HG03565 (cell line): ENCODE data around the gene KCNMA1.

Experiments used
- ATAC-seq: cut with Tn5 transposase; IDR thresholded peaks from one replicate; pipeline ENCODE4 v1.9.1; 2021; ENCODE audit warnings: mild to moderate bottlenecking, moderate library complexity; ENCODE audit not compliant: unreplicated experiment

KCNMA1 gene

DNA sequence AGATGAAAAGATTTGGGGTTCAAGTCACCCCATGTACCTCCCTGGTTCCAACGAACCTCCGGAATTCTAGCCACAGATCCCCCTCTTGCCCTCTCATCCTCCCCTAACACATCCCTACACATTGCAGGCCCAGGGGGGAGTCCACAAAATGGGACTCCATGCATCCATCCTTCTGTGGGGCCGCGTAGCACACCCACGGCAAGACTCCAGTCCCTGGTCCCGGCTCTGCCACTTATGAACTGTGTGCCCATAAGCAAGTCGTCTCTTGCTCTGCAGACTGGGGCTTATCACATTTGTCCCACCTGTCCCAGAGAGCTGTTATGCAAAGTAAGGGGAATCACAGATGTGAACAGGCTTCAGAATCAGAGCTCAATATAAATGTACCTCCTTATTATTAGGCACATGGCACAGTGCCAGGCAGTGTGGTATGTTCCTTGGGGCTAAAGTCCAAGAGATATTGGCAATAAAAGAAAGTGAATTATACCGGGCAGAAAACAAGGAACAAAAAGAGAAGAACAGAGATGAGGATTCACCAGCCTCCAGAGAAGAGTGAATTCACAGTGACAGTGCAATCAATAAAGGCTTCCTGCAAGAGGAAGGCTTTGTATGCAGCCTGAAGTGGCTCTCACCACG, 73.9 kb downstream of the KCNMA1 start:
- no peak for ATAC-seq

DNA sequence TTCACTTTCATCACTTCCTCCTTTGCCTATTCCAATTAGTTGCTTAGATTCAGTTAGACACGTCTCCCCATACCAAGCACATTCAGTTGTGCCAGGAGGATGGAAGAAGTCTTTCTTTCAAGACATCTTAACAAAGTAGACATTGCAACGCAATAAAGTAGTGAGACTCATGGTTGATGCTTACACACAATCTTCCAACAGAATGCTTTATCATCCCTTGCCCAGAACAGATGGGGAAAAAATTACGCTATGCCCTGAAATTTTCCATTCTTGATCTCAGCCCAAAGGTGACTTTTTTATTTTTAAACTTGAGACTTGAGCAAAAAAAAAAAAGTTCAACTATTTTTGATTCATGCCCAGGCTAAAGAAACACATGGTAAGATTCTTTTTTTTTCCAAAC, 74.9 kb downstream of the KCNMA1 start:
- ATAC-seq: no peak

DNA sequence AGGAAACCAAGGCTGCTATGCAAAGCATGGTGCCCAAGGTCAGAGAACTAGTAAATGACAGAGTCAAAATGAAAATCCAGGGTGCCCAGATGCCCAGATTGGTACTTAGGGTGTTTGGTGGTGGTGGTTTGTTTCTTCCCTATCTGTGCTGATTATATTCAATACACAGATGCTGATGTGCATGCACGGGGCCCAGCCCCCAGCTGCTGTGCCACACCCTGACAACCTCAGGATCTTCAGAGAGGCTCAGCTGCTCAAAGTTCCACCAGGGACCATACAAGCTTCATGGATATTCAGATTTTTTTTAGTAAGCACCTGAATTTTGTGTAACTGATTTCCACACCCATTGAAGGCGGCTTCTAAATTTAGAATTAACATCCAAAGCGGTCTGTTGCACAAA, 75.6 kb downstream of the KCNMA1 start:
- no peak for ATAC-seq

DNA sequence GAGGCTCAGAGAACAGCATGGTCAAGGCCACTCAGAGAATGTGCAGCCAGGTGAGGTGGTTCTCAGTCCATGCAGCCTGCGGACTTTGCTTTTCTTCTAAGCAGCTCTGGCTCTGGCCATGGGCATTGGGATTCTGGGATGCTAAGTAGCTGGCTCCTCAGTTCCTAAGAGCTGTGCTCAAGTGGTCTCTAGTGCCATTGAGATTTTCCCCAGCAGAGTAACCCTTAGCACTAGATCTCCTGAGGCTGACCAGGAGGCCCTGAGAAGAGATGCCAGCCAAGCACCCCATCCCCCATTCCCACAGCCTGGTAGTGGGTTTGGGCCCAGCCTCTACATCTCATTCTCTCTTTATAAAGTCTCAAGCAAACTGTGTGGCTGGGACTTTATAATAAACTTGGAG, 77.1 kb downstream of the KCNMA1 start:
- ATAC-seq: no peak

DNA sequence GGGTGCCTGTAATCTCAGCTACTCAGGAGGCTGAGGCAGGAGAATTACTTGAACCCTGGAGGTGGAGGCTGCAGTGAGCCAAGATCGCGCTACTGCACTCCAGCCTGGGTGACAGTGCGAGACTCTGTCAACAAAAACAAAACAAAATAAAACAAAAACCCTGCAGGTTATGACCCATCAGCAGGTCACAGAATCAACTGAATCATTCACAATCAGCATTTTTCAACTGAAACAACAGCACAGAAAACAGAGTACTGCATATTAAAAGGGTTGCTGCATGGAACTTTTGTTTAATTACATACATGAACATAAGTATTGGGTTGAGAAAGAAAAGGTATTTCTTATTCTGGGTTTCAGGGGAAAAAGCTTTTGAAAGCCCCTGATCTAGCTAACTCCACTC, 77.6 kb downstream of the KCNMA1 start:
- no peak for ATAC-seq

DNA sequence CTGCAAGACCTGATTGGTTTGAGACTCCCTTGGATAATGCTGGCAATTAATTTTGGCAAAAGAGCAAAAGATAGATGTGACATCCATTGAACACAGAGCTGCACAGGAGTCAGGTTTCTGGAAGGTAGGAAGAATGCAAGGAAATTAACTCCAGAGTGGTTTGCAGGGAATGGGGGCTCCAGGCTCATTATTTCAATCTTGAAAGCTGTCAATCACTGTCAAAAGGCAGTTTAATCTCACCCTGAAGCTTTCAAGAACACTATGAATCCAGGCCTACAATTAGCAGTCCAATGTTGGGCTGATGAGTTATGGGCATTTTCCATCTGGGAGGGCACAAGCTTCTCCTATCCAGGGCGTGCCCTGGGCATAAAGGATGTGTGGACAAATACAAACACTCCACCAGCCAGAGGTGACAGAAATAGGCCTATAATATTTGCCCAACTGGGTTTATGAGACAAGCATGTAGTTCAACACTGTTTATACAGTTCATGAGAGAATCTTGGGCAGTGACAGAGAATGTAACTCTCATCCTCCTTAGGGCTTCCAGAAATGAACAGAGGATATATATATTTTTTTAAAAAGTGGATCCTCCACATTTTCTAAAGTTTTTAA, 80.5 kb downstream of the KCNMA1 start:
- no peak for ATAC-seq

DNA sequence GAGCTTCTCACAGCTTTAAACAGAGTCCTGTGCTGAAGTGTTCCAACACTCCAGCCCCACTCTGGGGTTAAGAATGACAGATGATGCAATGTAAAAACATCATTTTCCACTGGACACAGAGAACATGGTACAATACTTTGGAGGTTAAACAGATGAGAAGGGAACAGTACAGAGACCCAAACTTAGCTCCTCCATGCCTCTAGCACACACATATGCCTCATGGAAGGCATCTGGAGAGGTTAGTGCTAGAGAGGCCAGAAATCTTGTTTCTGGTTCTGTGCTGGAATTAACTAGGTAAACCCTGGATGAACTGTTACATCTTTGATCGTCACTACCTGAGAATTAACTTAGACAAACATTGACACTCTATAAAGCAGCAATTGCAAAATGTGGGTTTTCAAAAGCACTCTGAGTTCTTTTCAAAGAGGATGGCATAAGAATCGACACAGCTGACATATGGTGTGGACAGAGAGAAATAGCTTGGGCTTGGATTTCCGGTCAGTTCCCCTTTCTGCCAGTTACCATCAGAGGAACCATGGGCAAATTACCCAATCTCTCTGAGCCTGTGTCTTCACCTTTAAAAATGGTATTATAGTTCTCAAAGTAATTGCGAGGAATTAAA, 81.9 kb downstream of the KCNMA1 start:
- ATAC-seq: no peak

DNA sequence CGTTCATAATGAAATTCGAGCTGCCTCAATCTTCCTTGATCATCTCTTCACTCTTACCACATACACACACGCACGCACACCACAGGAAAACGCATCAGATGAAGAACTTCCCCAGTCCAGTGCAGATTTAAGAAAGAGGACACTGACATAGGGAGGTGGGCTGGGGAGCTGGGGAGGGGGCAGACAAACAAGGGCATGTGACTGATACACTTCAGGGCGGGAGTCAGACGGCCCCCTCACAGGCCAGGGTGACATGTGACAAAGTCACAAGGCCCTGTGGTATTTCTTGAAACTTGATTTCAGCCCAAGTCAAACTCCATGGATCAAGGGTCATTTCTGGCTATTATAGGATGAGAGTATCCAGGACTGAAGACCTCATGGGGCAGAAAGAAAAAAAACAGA, 82.6 kb downstream of the KCNMA1 start:
- ATAC-seq: no peak

DNA sequence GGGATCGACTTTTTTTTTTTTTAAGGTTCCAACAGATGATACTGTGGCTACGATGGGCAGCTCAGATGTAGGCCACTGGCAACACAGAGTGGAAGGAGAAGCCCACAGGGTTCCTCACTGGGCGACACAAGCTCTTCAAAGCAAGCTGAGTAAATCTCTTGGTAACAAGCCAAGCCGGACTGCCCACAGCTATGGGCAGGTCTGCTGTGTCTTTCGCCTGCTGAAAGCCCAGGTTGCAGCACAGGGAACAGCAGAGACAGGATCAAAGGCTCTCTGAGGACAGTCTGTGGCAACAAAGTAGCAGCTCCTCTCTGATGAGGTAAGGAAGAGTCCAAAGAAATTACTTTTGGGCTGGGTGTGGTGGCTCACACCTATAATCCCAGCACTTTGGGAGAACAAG, 83.6 kb downstream of the KCNMA1 start:
- ATAC-seq: no peak

DNA sequence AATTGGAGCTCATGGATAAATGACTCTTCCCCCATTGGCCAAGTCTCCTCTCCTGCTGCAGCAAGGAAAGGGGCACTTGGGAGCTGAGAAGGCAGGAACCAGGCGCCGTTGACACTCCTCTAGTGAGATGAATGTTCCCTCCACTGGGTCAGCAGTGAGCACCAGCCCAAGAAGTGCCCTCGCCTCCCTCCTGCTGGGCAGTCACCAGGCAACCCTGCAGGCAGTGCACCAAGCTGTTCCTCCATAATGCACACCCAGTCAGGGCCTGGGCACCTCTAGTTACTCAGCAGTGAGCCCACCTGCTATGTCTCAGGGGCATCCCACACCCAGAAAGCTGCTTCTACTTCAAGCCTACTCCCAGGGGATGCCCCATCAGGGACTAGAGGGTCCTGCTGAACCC, 84.3 kb downstream of the KCNMA1 start:
- ATAC-seq: no peak

DNA sequence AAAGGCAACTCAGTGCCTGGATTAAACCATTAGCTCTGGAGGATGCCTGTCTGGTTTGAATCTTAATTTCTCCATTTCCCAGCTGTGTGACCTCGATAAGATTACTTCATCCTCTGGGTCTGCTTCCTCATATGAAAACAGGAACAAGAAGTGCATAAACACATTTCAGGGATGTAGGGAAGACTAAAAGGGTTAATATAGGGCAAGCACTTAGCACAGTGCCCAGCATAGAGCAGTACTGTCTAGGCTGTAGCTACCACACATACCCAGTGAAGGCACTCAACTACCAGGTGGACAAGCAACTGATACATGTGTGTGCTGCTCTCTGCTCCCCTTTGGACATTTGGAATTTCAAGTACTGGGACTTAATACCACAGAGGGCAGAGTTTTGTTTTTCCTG, 85.4 kb downstream of the KCNMA1 start:
- no peak for ATAC-seq

DNA sequence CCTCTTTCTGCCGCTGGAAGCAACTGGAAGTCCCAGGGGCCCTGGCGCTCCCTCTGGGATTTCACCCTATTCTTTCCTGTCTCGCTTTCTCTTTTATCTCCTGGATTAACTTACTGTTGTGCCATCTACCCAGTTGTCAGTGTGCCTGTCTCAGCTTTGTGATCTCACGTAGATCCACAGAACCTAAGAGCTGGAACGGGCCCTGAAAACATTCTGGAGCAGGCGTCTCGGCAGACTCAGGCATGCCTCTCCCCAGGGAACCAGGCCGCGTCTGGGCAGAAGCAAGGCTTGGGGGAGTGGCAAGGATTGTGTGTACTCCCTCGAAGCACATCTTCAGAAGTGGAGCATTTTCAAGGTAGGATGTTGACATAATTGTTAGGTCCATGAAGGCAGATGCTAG, 87.2 kb downstream of the KCNMA1 start:
- ATAC-seq: no peak

DNA sequence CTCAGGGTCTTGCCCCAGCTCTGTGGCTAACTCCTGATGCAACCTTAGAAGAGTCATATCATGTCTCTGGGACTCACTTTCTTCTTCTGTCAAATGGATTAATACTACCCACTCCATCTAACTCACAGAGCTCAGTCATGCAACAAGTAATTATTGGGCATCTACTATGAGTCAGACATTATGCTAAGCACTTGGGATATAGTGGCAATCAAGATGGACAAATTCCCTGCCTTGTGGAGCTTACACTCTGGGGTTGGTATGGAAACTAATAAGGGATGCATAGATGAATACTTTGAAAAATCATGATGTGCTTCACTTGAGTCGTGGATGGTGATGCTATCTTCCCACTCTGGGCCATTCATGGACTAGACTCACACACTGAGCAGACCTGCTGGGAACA, 88.9 kb downstream of the KCNMA1 start:
- ATAC-seq: no peak

DNA sequence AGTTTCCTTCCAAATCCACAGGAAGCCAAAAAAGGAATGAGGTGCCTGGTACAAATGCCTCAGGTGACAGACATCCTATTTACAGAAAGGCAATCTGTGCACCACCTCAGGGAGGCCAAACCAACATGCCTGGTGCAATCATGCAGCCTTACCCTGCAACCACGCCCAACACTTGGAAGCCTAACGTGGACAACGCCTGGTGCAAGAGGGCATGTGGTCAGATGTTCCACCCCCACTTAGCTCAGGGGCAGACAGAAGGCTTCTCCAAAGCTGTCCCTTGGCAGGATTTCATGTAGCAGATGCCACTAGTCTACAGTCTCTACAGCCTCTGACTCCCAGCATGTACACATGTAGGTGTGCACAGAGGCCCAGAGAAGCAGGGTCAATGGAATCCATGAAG, 89.5 kb downstream of the KCNMA1 start:
- ATAC-seq: no peak

DNA sequence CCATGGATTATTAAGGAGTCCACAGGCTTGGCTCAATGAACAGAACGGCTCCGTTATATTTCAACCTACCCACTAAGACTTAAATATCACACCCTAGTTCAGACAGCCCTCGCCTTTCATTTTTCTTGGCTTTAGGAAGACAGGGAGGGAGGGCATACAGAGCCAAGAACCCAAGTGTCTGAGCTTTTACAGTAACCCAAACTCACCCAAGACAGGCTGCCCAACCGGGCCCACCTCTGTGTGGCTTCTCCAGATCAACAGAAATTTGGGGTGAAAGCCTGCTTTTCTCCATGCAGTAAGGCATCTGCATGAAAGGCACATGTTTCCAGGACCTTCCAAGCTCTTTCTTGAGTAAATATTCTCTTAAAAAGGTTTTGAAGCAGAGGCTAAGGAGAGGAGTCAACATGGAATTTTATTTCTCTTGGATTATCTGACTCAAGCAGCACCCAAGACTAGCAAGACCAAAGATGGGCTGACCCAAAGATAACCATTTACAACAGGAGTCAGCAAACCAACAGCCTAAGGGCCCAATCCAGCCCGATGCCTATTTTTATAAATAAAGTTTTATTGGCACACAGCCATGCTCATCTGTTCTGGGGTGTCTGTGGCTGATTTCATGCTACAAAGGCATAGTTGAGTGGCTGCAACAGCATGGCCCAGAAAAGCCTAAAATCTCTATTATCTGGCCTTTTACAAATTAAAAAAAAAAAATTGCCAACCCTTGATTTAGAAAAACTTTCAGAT, 90.1 kb downstream of the KCNMA1 start:
- no peak for ATAC-seq

DNA sequence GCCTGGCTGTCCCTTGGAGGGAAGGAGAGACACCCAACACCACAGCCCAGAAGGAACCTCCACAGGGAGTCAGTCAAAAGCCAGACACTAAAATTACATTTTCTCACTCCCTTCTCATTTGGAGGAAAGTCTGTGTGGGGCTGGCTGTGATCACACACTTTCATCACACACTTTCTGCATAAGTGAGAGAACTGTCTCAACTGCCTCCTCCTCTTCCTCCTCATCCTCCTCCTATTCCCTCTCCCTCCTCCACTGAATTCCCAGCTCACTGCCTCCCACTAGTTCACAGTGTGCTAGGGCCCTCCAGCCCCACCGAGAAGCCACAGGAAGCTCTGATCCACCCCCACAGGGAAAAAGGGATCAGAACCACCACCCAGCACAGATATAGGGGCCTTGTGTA, 91.6 kb downstream of the KCNMA1 start:
- ATAC-seq: no peak

DNA sequence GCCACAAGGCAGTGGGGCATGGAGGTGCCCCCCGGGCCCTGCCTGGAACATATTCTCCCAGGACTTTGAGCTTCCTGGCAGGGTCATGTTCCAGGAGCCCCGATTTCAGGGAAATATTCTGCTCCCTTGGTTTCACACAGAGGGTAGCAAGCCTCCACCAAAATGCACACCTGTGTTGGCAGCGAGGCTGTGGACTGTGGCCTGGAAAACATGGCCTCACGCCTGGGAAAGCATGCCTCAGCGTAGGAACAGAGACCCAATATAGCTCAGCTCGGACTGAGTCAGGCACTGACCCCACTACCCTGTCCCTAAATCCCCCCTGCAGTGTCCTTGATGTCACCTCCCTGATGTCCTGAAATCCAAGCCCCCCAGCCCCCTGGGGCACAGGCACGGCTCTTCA, 92.0 kb downstream of the KCNMA1 start:
- no peak for ATAC-seq

DNA sequence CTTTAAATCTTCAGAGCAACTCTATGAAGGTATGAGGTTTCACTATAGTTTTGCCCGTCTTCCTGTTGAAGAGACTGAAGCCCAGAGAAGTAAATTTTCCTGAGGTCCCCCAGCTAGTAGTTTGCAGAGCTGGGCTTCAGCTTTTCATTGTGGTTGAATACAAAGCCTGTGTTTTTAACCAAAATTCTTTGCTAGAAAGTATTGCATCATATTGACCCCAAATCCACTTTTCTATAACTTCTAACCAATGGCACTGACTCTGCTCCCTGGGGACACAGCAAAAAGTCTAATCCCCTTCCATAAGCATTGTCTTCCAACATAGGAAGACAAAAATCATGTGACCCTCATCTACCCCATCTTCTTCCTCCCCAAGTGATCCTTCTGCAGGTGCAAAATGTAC, 93.0 kb downstream of the KCNMA1 start:
- no peak for ATAC-seq

DNA sequence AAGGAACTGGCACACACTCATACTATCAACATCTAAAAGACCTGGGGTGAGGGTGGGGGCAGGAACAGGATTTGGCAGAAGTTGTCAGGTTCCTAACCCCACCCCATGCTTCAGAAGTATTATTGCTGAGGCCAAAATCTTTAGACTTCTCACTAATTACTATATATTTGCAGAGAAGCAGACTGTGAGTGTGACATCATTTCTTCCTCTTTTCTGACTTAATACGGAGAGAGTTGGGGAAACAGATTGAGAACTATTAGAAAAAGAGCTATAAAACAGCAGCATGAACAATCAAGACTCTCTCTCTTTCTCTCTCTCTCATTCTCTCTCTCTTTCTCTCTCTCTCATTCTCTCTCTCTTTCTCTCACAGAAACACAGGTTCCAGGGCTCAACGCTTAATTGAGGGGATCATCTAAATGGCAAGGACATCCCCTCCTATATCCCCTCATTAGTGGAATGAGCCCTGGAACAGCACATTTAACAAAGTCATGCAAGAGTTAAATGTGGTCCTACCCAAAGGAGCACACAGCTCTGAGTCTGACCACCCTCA, 94.8 kb downstream of the KCNMA1 start:
- no peak for ATAC-seq

DNA sequence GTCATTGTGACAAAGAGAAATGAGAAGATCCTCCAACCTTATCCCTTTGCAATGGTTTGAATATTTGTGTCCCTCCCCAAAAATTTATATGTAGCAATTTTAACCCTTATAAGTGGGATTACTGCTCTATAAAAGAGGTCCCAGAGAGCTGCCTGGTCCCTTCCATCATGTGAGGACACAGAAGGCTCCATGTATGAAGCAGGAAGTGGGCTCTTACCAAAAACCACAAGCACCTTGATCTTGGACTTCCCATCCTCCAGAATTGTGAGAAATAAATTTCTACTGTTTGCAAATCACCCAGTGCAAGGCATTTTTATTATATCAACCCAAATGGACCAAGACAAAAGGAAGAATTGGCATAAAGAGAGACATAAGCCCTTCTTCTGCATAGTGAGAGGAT, 95.7 kb downstream of the KCNMA1 start:
- ATAC-seq: no peak

DNA sequence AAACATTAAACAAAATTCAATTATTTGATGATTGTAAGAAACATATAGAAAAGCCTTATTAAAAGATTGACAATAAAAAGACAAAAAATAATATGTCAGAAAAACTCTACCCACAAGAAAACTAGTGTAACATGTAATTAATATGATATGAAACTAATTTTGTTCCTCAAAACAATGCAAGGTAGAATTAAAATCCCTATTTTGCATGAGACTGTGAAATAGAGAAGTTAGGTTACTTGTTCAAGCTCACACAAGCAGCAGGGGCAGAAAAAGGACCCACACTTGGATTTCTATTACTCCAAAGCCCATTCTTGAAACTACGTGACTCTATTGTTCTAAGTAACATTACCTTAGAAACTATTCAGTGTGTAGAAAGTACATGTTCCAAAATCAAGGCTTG, 96.4 kb downstream of the KCNMA1 start:
- no peak for ATAC-seq
